Panc1 (cell line): Measurements from ENCODE around the gene VAT1L. TPM values are rescaled to one million over a fixed set of nuclear protein-coding genes. Genes with fewer than 3 reads are reported as not detected.

Experiments used
- ATAC-seq: fragments of 200-7000 bp; cut with Tn5 transposase; 2 replicates; pipeline ENCODE4 v1.9.1; 2020; ENCODE audit warnings: mild to moderate bottlenecking, moderate library complexity
- BruUV-seq: library from RNA; stranded (reverse); fragments of 400-500 nt; replicated peaks from 2 replicates; lab custom pipeline; 2021; lab: Mats Ljungman, UMichigan
- CTCF ChIA-PET: fragments of 300-600 bp; sonication (Branson Sonifier 250); formaldehyde crosslinking; loops from one replicate; lab custom pipeline; 2022; ENCODE audit warnings: antibody characterized with exemption; lab: Charles Lee
- POLR2A ChIA-PET: fragments of 300-600 bp; sonication (Branson Sonifier 250); formaldehyde crosslinking; loops from one replicate; lab custom pipeline; 2022; ENCODE audit warnings: antibody characterized with exemption; lab: Charles Lee
- DNase-seq: peaks from one replicate; pipeline ENCODE4 v3.0.0-alpha.2; 2010; ENCODE audit warnings: low read depth, low spot score
- H3K27ac ChIP-seq: 2 replicates; pipeline ENCODE4 v1.5.1; 2011; ENCODE audit warnings: mild to moderate bottlenecking, low read length, inconsistent platforms
- H3K27me3 ChIP-seq: fragments of 200-500 bp; sonication (Bioruptor generic); 2 replicates; pipeline ENCODE4 v1.6.0; 2014; ENCODE audit warnings: low read length, inconsistent platforms; ENCODE audit not compliant: control insufficient read depth, insufficient read depth
- H3K36me3 ChIP-seq: fragments of 200-500 bp; sonication (Bioruptor generic); 2 replicates; pipeline ENCODE4 v1.5.1; 2014; ENCODE audit warnings: inconsistent platforms, mild to moderate bottlenecking, low read length, moderate library complexity; ENCODE audit not compliant: control insufficient read depth, insufficient read depth
- H3K4me1 ChIP-seq: 2 replicates; pipeline ENCODE4 v1.5.1; 2011; ENCODE audit warnings: inconsistent platforms, mild to moderate bottlenecking, low read length, moderate library complexity; ENCODE audit not compliant: control insufficient read depth, insufficient read depth
- H3K4me3 ChIP-seq, 2 experiments: 2 replicates each; pipeline ENCODE4 v1.5.1; 2011 to 2012; ENCODE audit warnings: low read depth in 2 of 2, low read length in 2 of 2, mild to moderate bottlenecking in 2 of 2, inconsistent platforms in 1 of 2, moderate library complexity in 1 of 2
- H3K9me3 ChIP-seq: fragments of 200-500 bp; sonication (Bioruptor generic); 2 replicates; pipeline ENCODE4 v1.5.1; 2014; ENCODE audit warnings: low read depth, mild to moderate bottlenecking, inconsistent platforms, low read length, moderate library complexity; ENCODE audit not compliant: control insufficient read depth, insufficient read depth
- POLR2AphosphoS5 ChIP-seq: IDR thresholded peaks from 2 replicates; pipeline ENCODE4 v1.6.1; 2012; ENCODE audit warnings: mild to moderate bottlenecking, low read depth, low read length, moderate library complexity
- REST ChIP-seq, 2 experiments: IDR thresholded peaks; 2 replicates each; pipeline ENCODE4 v1.6.1; 2011 to 2012; ENCODE audit warnings: low read depth in 2 of 2, control low read depth in 1 of 2, low read length in 1 of 2, mild to moderate bottlenecking in 1 of 2, moderate library complexity in 1 of 2; ENCODE audit not compliant: insufficient read depth in 1 of 2
- SIN3A ChIP-seq: IDR thresholded peaks from 2 replicates; pipeline ENCODE4 v1.6.1; 2012; ENCODE audit warnings: low read depth, mild to moderate bottlenecking, low read length, moderate library complexity, borderline replicate concordance; ENCODE audit not compliant: insufficient read depth
- TCF7L2 ChIP-seq: IDR thresholded peaks from 2 replicates; pipeline ENCODE4 v1.6.1; 2011; ENCODE audit warnings: mild to moderate bottlenecking, low read depth, low read length, inconsistent platforms
- in situ Hi-C: cut with HindIII; loops from 2 replicates; pipeline ENCODE4 v1.10.0; 2016; ENCODE audit warnings: low sequenced_read_pairs, low pct_unique_long_range_greater_than_20kb
- intact Hi-C: fragments of 100-400 bp; cut with micrococcal nuclease; formaldehyde crosslinking; loops from one replicate; pipeline ENCODE4 v1.10.0; 2022; ENCODE audit not compliant: unreplicated experiment
- total RNA-seq: library from RNA; stranded (reverse); gene quantifications from one replicate; pipeline ENCODE4 v1.2.1, GENCODE V29; 2021; ENCODE audit not compliant: unreplicated experiment
- TF ChIP-seq, protein P1 (sequence below): fragments of 450-650 bp; IDR thresholded peaks from 2 replicates; pipeline ENCODE4 v1.5.1; 2017; ENCODE audit warnings: mild to moderate bottlenecking

VAT1L gene
- total RNA-seq, 1 experiment from 2014 or later, result not detected

- Histone ChIP-seq H3K27ac (no peak overlapping the region), H3K4me3 (no peak overlapping the region), H3K9me3 (no peaks in the 10 kb centered on the region), H3K4me1 (no peaks in the 10 kb centered on the region), H3K36me3 (no peaks in the 10 kb centered on the region), H3K27me3 (peaks cover 8% of the 10 kb centered on the region; the same call in 1 of the 2 replicates)
- POLR2A ChIA-PET, result no interaction called here
- in situ Hi-C loops, result no loop called here
- DNase-seq (no peak), ATAC-seq (no peak)
- TF ChIP-seq, protein P1, sequence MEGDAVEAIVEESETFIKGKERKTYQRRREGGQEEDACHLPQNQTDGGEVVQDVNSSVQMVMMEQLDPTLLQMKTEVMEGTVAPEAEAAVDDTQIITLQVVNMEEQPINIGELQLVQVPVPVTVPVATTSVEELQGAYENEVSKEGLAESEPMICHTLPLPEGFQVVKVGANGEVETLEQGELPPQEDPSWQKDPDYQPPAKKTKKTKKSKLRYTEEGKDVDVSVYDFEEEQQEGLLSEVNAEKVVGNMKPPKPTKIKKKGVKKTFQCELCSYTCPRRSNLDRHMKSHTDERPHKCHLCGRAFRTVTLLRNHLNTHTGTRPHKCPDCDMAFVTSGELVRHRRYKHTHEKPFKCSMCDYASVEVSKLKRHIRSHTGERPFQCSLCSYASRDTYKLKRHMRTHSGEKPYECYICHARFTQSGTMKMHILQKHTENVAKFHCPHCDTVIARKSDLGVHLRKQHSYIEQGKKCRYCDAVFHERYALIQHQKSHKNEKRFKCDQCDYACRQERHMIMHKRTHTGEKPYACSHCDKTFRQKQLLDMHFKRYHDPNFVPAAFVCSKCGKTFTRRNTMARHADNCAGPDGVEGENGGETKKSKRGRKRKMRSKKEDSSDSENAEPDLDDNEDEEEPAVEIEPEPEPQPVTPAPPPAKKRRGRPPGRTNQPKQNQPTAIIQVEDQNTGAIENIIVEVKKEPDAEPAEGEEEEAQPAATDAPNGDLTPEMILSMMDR, result no peak
- TF ChIP-seq POLR2AphosphoS5 (no peak), TCF7L2 (no peak), REST (IDR thresholded peaks at IDR 0.05; ENCODE audit: insufficient read depth in 1 of 2, low read depth in 2 of 2, low read length in 1 of 2) (no peak), SIN3A (no peak)
- CTCF ChIA-PET, result no interaction called here
- intact Hi-C loops, result no loop called here
- BruUV-seq, result no TSS peak
Observed at GRCh38 chr16:77860953-77861352, 72.6 kb downstream of the VAT1L start.

- no TSS peak for BruUV-seq
- Histone ChIP-seq H3K4me3 (no peak overlapping the region), H3K27ac (no peak overlapping the region), H3K9me3 (no peaks in the 10 kb centered on the region), H3K36me3 (no peaks in the 10 kb centered on the region), H3K4me1 (no peaks in the 10 kb centered on the region), H3K27me3 (peaks cover 3% of the 10 kb centered on the region; the same call in 1 of the 2 replicates)
- ATAC-seq (no peak), DNase-seq (no peak)
- ChIA-PET POLR2A (no interaction called here), CTCF (no interaction called here)
- TF ChIP-seq SIN3A (no peak), REST (IDR thresholded peaks at IDR 0.05; ENCODE audit: insufficient read depth in 1 of 2, low read depth in 2 of 2, low read length in 1 of 2) (no peak), POLR2AphosphoS5 (no peak), TCF7L2 (no peak)
- TF ChIP-seq, protein P1, result no peak
- in situ Hi-C loops (no loop called here), intact Hi-C loops (no loop called here)
Observed at GRCh38 chr16:77863250-77863649, 74.9 kb downstream of the VAT1L start.
